Sciatic nerve (tissue), 2 donors: ENCODE data around the gene SLX1A. TPM values are rescaled to one million over a fixed set of nuclear protein-coding genes. Genes with fewer than 3 reads are reported as not detected.
"Not testable (repeated sequence)": the region's sequence is repeated elsewhere in the genome, so short reads cannot be mapped to it uniquely, and the experiment has no call there.

Experiments used
- ATAC-seq: fragments of 200-7000 bp; cut with Tn5 transposase; one replicate; pipeline ENCODE4 v1.9.1; 2020; ENCODE audit warnings: mild to moderate bottlenecking, moderate library complexity
- DNase-seq: peaks from one replicate; pipeline ENCODE4 v3.0.0-alpha.2; 2020; ENCODE audit warnings: low spot score
- intact Hi-C: fragments of 100-400 bp; cut with DNase I; formaldehyde crosslinking; loops from one replicate; pipeline ENCODE4 v1.14.2; 2022
- total RNA-seq: library from RNA; stranded (reverse); fragmentation: NEBNext Ultra II Directional; extraction: Animal tissue kit (Norgen Biotek cat#: 25700); gene quantifications from one replicate; pipeline ENCODE4 v1.2.1, GENCODE V29; 2021
- donor health status: DM: no; HTN: no; CAD: no.
- donor health status: DM: no; HTN: no; CAD: no.

The SLX1A gene
- total RNA-seq, 1 donor from 2014 or later, result 18.5 TPM

DNA sequence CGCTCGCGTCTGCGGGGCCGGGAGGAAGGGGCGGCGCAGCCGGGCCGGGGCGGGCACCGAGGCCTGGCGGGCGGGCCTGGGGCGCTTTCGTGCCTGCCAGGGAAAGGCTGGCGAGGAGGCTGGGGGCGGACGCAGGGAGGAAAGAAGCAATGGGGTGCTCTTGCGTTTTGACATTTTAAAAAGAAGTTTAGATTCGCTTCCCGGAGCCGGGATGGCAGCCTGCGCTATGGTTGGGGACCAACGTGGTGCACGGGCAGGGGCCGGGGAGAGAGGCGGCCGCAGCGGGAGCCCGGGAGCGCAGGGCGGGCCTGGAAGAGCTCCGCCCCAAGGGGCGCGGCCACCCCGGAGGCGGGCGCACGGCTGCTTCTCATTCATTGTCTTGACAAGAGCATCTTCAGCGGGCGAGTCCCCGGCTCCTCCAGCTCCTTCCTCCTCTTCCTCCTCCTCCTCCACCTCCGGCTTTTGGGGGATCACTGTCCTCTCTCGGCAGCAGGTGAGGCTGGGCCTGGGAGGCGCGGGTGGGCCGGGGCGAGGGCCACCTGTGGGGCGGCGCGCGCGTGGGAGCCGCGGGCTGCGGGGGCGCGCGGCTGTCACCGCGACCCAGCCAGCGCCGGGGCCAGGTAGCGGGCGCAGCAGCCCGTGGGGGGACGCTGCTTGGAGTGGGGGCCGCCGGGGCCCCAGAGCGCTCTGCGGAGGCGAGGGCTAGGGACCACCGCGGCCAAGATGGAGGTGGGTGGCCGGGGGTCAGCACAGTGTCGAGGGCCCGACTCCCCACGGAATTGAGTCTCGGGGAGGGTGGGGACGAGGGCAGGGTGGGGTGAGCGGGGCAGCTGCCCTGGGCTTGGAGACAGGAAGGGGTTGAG is 10.2 kb upstream of the SLX1A start, which contains the start of gene CORO1A:
TSS of gene CORO1A (plus strand) at position 370 of the 863 bp plus-strand sequence. CDS start 1,608 bp downstream, outside the sequence.
- intact Hi-C loops, result no loop called here
- DNase-seq, result peak; percentile 91
- ATAC-seq, result peak; percentile 88

GRCh38 chr16:30184096-30184890 is 9.4 kb upstream of the SLX1A start:
- ATAC-seq (no peak), DNase-seq (no peak)
- intact Hi-C loops, result no loop called here

DNA sequence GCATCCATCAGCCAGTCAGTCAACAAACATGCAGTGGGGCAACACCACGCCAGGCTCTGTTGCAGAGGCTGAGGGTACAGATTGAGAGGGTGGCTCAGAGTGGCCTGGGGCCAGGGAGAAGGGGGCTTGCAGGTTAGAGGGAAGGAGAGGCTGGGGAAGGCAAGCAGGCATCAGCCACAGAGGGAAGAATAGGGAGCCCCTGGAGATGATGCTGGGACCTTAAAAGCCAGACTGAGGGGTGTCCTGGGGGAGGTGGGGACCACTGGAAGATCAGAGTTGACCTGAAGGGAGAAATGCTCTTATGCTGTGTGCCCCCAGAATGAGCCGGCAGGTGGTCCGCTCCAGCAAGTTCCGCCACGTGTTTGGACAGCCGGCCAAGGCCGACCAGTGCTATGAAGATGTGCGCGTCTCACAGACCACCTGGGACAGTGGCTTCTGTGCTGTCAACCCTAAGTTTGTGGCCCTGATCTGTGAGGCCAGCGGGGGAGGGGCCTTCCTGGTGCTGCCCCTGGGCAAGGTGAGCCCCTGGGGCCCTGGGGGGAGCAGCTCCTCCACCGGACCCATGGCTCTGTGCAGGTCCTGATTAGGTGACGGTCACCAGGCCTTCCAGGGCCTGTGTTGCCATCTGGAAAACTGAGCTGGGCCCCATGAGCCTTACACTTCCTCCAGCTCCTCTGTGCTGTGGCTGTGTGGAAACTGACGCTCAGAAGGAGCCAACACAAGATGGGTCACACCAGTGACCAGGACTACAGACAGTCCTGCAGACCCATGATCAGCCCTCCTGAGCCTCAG is 8.6 kb upstream of the SLX1A start:
- DNase-seq (no peak), ATAC-seq (no peak)
- intact Hi-C loops, result no loop called here

GRCh38 chr16:30185683-30186421 is 7.8 kb upstream of the SLX1A start:
- ATAC-seq, result peak; percentile 29
- intact Hi-C loops, result no loop called here
- no peak for DNase-seq

DNA sequence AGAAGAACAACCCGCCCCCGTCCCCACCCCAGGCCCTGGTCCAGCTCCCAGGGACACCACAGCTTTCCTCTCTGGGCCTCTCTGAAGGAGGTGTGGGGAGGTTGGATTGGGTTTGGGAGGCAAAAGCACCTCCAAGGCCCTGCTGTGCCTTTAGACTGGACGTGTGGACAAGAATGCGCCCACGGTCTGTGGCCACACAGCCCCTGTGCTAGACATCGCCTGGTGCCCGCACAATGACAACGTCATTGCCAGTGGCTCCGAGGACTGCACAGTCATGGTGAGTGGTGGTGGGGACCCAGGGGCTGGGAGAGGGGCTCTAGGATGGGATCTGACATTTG is 7.3 kb upstream of the SLX1A start:
- ATAC-seq (no peak), DNase-seq (no peak)
- intact Hi-C loops, result no loop called here

DNA sequence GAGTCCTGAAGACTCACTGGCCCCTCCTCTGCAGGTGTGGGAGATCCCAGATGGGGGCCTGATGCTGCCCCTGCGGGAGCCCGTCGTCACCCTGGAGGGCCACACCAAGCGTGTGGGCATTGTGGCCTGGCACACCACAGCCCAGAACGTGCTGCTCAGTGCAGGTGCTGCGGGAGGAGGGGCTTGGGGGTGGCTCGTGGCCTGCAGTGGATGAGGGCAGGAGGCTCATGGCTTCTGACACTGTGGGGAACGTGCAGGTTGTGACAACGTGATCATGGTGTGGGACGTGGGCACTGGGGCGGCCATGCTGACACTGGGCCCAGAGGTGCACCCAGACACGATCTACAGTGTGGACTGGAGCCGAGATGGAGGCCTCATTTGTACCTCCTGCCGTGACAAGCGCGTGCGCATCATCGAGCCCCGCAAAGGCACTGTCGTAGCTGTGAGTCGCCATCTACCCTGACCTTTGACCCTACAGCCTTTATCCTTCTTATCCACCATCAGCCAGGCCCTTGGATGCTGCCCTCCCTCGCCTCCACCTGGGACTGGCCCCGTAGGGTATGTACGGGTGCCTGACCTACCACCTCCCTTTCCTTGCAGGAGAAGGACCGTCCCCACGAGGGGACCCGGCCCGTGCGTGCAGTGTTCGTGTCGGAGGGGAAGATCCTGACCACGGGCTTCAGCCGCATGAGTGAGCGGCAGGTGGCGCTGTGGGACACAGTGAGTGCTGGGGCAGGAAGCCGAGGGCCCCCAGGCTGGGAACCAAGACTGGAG is 6.7 kb upstream of the SLX1A start:
- DNase-seq (peak; percentile 82), ATAC-seq (peak; percentile 2)
- intact Hi-C loops, result no loop called here

DNA sequence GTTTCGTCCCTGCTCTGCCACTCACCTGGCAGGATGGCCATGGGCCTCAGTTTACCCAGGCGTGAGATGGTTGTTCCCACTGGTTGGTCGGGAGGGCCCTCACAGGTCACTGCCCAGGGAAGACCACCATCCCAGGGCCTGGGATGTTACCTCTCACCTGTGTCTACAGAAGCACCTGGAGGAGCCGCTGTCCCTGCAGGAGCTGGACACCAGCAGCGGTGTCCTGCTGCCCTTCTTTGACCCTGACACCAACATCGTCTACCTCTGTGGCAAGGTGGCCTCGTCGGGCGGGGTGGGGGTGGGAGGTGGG is 6.2 kb upstream of the SLX1A start:
- ATAC-seq (no peak), DNase-seq (no peak)
- intact Hi-C loops, result no loop called here

GRCh38 chr16:30187971-30188561 is 5.6 kb upstream of the SLX1A start:
- ATAC-seq (no peak), DNase-seq (no peak)
- intact Hi-C loops, result no loop called here

DNA sequence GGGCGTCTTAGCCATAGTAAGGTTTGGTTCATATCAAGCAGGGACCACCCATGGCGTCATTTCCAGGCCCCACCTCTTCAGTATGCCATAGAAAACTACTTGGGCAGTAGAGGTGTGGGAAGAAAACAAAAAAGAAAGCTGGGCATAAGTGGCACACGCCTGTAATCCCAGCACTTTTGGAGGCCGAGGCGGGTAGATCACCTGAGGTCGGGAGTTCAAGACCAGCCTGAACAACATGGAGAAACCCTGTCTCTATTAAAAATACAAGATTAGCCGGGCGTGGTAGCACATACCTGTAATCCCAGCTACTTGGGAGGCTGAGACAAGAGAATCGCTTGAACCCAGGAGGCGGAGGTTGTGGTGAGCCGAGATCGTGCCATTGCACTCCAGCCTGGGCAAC is 2.5 kb upstream of the SLX1A start:
- DNase-seq, intact Hi-C loops, ATAC-seq: not testable (repeated sequence)

DNA sequence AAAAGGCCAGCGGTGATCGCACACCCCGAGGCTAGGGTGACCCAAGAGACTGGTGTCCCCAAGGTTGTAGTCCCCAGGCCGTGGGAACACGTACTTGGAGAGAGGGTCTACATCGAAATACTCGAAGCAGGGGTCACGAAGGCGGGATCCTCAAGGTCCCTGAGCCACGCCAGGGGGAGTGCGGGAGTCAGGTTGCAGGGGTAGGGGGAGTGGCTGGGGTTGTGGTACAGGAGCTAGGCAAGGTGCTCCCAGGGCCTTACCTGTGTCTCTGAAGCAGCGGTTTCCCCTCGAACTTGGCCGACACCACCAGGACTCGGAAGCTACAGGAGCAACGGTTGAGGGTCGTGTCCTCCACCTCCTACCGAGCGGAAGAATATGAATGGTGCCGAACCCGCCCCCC is 577 bp upstream of the SLX1A start:
- ATAC-seq, result peak; percentile 6
- DNase-seq, intact Hi-C loops: not testable (repeated sequence)

GRCh38 chr16:30194172-30194925 is 674 bp downstream of the SLX1A start:
- peak; percentile 81 for ATAC-seq
- DNase-seq, intact Hi-C loops: not testable (repeated sequence)

DNA sequence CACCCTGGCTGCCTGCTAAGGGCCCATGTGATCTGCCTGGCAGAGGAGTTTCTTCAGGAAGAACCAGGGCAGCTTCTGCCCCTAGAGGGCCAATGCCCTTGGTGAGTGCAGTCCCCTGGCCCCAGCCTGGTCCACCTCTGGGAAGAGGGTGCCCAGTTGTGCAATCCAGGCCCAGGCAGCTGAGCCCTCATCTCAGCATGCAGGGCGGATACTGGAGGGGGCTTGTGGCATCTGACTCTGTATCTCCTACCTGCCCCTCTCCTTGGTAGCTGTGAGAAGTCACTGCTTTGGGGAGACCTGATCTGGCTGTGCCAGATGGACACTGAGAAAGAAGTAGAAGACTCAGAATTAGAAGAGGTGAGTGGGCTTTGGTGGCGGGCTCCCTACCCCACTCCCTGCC is 3.3 kb downstream of the SLX1A start:
- intact Hi-C loops, result not testable (repeated sequence)
- DNase-seq, result peak; percentile 14

GRCh38 chr16:30199049-30199448 is 5.4 kb downstream of the SLX1A start, which contains the start of gene SULT1A3:
Gene SULT1A3 (plus strand): TSS chr16:30199255. CDS start chr16:30200729, 1,474 bp downstream.
- DNase-seq, intact Hi-C loops: not testable (repeated sequence)
- peak; percentile 7 for ATAC-seq

More for the DNA sequence above, 3.3 kb downstream of the SLX1A start:
- not testable (repeated sequence) for ATAC-seq

- intact Hi-C loops, DNase-seq: not testable (repeated sequence)
- ATAC-seq, result peak; percentile 68
Measured at GRCh38 chr16:30199608-30200343, 6.1 kb downstream of the SLX1A start.

- DNase-seq (peak; percentile 54), ATAC-seq (peak; percentile 74)
- intact Hi-C loops, result not testable (repeated sequence)
Measured at GRCh38 chr16:30205541-30206236, 12.0 kb downstream of the SLX1A start.
